ENCODE results near the gene CLCN1.

DNA sequence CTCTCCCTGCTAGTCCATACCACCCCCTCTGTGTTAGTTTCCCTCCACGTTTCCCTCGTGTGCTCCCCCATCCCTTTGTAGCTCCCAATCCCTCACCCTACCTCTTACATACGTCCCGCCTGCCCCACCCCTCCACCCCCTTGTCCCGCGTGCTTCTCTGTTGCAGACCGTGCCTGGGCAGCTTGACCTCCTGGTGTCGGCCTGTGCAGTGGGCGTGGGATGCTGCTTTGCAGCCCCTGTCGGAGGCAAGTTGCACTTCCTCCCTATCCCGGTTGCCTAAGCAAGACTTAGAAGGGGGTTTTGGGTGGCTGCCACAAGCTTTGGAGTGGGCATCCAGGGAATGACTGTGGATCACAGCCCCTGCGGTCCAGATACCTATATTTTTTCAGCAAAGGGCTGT, 7.7 kb downstream of the CLCN1 start:
- no peak for TF ChIP-seq CTCF (IDR thresholded peaks at IDR 0.05)
- no peak for TF ChIP-seq ZFX (IDR thresholded peaks at IDR 0.05; ENCODE audit: borderline replicate concordance)

All from 22Rv1 (cell line).